Stimulated activated CD8-positive, alpha-beta memory T cell treated with anti-CD3 and anti-CD28 coated beads, Interleukin-15, amount 100 ng/mL, for 24 hours (primary cell): ENCODE results near the gene GLIS1.

Experiments
- DNase-seq: peaks from one replicate; pipeline ENCODE4 v3.0.0-alpha.2; 2020; ENCODE audit warnings: low read depth

Gene GLIS1

DNA sequence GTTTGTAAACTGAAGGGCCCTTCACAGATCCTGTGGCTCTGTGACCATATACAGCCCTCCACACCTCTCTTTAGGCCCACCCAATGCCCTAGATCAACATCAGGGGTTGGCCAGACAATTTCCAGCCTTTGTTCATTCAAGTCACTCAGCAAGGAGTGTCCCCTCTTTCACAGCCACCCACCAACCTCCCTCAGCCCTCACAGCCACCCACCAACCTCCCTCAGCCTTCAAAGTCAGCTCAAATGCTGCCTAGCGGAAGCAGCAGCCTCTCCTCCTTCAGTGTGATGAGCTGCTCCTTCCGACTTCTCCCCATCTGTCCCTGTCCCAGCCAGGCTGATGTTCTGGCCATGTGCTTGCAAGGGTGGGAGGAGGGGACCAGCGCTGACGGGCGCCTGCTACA, 208.4 kb downstream of the GLIS1 start:
- no peak for DNase-seq

DNA sequence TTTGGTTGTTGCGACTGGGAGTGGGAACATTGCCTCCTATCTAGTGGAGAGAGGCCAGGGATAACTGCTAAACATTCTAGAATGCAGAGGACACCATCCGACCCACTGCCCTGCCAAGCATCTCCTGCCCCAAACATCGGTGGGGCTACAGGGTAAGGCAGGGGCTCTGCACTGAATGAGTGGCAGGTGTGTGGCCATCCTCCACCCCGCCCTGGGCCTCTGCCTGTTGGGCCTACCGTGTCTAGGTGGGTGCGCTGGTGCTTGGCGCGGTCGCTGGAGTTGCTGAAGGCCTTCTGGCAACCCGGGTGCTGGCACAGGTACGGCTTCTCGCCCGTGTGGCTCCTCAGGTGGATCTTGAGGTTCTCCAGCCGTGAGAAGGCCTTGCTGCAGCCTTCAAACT, 209.4 kb downstream of the GLIS1 start:
- DNase-seq, result no peak

DNA sequence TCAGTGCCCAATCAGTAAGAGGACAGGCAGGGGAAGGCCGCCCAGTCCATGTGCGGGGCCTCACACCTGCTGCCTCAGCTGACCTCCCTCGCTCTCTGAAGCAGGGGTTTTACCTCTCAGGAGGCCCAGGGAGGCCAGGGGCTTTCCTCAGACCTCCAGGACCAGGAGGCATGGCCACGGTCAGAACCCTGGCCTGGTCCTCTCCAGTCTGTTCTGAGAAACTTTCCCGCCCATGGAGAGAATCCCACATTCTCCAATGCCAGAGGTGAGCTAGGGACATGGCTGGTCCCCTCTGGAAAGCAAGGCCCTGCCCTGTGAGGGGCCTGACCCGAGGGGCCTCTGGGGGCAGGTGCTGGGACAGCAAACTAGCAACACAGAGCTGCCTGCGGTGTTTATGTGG, 211.6 kb downstream of the GLIS1 start:
- no peak for DNase-seq

DNA sequence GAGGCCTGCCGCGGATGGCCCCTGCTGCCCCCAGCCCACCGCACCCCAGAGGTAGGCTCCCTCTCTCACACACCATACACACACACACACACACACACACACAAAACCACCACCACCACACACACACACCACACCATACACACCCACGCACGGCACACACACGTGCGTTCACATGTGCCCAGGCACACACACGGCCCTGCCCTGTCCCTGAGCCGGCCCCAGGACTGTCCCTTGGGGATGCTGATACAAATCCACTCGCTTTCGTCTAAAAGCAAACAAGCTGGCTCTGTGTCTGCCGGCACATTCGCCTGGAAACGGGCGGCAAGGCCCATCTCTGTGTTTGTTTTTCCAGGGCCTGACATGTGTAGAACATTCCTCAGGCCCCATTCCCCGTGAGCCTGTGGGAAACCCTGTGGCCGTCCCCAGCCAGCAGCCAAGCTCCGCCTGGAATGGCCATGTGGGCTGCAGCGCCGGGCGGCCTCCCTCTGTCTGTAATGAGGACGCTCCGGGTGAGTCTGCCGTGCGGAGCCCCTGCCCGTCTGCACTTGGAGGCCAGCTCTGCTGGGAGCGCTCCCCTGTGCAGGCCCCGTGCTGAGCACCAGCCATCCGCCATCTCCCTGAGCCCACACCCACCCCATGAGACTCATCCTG, 212.4 kb downstream of the GLIS1 start:
- DNase-seq, result no peak

- no peak for DNase-seq
Measured at GRCh38 chr1:53525595-53525994, 213.4 kb downstream of the GLIS1 start.

DNA sequence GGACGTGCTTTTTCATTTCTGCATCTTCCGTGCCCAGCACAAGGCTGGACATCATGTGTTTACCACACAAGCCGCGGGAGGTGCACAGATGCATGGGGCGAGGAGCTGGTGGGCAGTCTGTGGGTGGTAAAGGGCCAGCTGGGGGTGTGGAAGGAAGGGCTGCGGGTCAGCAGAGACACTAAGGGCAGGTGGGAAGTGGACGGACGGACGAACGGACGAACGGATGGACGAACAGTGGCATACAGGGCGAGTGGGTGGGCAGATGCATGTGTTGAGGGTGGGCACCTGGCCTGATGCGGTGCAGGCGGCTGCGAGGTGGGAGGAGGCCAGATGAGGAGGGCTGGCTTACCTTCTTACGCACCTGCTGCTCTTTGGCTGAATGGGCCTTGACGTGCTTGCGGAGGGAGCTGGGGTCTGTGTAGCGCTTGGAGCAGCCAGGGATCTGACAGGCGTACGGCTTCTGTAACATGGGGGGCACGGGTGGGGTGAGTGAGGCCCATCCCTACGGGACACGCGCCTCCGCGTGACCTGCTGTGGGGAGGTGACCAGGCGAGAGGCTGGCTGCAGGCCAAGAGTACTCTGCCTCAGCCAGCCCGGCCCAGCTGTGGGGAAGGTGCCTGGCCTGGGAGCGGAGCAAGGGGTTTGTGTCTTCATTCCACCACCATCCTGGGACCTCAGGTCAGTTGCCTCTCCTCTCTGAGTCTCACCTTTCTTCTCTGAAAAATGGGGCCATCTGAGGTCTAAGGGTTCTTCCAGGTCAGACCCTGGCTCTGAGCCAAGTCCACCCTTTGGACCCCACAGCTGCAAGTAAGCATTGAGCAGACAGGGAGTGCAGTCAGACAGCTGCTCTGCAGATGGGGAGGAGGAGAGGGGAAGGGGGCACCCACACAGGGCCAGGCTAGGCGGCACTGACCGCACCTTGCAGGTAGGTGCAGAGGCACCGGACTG, 214.3 kb downstream of the GLIS1 start:
- no peak for DNase-seq

- DNase-seq, result no peak
Measured at GRCh38 chr1:53521924-53522552, 216.9 kb downstream of the GLIS1 start.

DNA sequence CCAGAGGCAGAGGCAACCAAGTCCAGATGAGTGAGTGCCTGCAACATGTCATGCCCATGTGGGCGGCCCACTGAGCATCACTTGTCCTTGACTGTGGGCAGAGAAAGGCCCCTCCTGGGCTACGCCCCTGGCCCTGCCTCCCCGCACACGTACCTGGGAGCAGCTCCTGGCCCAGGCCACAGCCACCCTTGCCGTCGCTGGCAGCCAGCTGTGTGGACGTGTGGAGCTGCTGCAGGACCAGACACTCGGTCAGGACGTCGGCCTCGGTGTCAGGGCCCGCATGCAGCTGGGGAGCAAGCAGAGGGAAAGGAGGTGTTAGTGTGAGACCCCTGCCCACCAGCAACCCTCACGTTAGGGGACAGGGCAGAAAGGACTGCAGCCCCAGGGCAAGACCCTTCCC, 218.5 kb downstream of the GLIS1 start:
- no peak for DNase-seq

GRCh38 chr1:53519421-53519820, 219.5 kb downstream of the GLIS1 start:
- no peak for DNase-seq

GRCh38 chr1:53518775-53519174, 220.2 kb downstream of the GLIS1 start:
- DNase-seq, result no peak

- DNase-seq, result no peak
Measured at GRCh38 chr1:53517821-53518352, 221.1 kb downstream of the GLIS1 start.

DNA sequence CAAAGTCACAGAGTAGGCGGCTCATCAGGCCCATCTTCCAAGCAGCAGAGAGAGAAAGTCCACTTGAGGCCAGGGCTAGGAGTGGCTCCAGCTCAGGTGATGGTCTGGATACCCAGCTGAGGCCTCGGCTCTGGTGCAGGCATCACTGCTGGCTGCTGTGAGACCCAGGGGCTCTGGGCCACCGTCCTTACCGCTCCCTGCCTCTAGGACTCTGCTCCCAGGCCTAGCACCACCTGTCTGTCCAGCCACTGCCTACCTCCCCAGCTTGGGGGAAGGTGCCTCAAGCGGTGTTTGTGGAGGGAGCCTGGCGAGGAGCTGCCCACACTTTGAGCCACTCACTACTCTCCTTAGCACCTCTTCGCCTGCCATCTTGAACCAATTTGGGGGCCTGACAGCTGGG, 221.9 kb downstream of the GLIS1 start:
- DNase-seq, result no peak

DNA sequence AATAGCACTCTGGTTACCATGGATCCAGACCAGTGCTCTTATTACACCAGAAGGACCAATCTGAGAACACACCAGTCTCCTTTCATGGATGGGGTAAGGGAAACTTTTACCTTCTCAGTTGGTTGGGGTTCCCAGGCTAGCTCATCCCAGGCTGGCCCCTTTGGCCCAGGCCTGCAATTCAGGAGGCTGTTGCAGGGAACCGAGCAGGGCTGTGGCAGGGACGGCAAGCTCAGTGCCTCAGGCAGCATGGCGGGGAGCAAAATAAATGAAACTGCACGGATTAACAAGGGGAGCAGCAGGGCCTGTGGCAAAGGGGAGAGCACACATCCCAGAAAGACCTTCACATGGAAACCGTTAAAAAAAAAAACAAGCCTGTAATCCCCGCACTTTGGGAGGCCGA, 222.8 kb downstream of the GLIS1 start:
- DNase-seq, result no peak

DNA sequence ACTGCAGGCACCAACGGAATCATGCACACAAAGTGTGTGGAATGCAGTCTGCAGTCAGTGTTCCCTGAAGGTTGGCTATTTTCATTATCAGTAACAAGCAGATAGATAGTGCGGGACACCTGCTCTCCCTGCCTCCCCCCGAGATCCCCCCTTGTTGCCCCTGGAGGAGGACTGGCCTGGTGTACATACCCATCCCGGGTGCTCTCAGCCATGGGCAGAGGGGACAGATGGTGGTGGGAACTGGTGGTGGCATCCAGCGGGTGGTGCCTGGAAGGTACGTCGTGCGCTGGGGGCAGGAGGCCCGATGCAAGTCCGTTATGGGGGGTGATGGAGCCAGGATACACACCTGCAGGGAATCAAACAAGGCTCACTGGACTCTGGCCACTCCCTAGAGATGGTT, 224.5 kb downstream of the GLIS1 start:
- DNase-seq, result no peak

DNA sequence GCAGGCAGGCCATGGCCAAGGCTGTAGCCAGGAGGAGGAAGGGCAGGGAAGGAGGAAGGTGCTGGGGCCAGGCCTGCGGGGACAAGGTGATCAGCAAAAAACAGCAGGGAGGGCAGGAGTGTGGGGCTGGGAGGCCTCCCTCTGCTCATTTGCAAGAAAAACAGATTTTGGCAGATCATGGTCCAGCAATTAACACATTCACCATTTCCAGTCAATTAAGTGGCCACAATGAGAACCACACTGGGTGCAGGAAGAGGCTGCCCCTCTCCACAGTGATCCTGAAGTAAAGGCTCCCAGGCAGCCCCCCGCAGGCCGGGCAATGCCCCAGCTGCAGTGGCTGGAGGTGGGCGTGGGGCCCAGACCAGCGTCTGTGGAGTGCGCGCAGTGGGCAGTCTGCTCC, 225.1 kb downstream of the GLIS1 start:
- DNase-seq, result no peak

GRCh38 chr1:53512807-53513755, 225.9 kb downstream of the GLIS1 start:
- DNase-seq, result no peak

- no peak for DNase-seq
Measured at GRCh38 chr1:53511933-53512806, 226.8 kb downstream of the GLIS1 start.

GRCh38 chr1:53511323-53511932, 227.5 kb downstream of the GLIS1 start:
- no peak for DNase-seq

GRCh38 chr1:53510215-53510614, 228.7 kb downstream of the GLIS1 start:
- no peak for DNase-seq

GRCh38 chr1:53509775-53510174, 229.2 kb downstream of the GLIS1 start:
- DNase-seq, result no peak
